Dermis lymphatic vessel endothelial cell (primary cell): ENCODE data around the gene PUM1. TPM values are rescaled to one million over a fixed set of nuclear protein-coding genes. Genes with fewer than 3 reads are reported as not detected.

Experiments used
- total RNA-seq: library from RNA; depleted of rRNA; stranded (reverse); fragments of >200 nt; gene quantifications from 2 replicates; pipeline ENCODE4 v1.2.1, GENCODE V29; 2014

The PUM1 gene, protein sequence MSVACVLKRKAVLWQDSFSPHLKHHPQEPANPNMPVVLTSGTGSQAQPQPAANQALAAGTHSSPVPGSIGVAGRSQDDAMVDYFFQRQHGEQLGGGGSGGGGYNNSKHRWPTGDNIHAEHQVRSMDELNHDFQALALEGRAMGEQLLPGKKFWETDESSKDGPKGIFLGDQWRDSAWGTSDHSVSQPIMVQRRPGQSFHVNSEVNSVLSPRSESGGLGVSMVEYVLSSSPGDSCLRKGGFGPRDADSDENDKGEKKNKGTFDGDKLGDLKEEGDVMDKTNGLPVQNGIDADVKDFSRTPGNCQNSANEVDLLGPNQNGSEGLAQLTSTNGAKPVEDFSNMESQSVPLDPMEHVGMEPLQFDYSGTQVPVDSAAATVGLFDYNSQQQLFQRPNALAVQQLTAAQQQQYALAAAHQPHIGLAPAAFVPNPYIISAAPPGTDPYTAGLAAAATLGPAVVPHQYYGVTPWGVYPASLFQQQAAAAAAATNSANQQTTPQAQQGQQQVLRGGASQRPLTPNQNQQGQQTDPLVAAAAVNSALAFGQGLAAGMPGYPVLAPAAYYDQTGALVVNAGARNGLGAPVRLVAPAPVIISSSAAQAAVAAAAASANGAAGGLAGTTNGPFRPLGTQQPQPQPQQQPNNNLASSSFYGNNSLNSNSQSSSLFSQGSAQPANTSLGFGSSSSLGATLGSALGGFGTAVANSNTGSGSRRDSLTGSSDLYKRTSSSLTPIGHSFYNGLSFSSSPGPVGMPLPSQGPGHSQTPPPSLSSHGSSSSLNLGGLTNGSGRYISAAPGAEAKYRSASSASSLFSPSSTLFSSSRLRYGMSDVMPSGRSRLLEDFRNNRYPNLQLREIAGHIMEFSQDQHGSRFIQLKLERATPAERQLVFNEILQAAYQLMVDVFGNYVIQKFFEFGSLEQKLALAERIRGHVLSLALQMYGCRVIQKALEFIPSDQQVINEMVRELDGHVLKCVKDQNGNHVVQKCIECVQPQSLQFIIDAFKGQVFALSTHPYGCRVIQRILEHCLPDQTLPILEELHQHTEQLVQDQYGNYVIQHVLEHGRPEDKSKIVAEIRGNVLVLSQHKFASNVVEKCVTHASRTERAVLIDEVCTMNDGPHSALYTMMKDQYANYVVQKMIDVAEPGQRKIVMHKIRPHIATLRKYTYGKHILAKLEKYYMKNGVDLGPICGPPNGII
- total RNA-seq: 68.2 and 68.3 TPM in 2 replicates

DNA sequence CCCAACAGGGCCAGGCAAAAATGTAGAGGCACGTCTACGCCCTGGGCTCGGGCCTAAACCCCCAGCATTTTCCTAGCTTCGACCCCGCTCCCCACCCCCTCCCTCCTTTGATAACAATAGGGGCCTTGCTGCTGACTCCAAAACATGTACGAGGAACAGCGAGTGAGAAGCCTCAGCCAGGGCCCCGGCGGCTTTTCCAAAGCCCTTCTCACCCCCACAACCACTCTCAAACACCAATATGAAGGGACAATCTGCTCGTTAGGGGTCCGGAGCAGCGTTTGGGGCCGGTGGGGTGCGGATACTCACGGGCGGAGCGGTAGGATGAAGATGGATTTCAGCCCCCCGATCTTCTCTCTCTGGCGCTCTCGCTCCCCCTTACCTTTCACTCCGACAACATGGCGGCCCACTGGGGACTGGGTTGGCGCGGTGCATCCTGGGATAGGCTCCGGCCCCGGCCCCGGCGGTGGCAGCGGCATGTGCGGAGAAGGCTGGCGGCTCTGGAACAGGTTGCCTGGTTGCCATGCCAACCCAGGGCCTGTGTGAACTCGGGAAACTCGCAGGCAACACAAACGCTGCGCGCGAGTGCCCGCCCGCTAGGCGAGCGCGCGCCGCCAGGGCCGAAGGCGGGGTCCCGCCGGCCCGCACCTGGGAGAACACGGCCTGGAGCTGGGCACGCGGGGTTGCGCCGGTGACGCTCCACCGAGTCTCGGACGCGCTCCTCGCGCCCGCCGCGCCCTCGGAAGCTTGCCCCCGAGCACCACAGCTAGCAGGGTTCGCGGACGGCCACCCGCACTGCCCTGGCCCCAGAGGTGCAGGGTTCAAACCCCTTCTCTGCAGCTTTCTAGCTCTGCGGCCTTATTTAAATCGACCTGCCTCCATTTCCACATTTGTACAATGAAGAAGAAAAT lies at the start of gene PUM1:
Gene PUM1 (minus strand): TSS at position 408 of the 908 bp plus-strand sequence. CDS start 6,151 bp downstream, outside the sequence.

DNA sequence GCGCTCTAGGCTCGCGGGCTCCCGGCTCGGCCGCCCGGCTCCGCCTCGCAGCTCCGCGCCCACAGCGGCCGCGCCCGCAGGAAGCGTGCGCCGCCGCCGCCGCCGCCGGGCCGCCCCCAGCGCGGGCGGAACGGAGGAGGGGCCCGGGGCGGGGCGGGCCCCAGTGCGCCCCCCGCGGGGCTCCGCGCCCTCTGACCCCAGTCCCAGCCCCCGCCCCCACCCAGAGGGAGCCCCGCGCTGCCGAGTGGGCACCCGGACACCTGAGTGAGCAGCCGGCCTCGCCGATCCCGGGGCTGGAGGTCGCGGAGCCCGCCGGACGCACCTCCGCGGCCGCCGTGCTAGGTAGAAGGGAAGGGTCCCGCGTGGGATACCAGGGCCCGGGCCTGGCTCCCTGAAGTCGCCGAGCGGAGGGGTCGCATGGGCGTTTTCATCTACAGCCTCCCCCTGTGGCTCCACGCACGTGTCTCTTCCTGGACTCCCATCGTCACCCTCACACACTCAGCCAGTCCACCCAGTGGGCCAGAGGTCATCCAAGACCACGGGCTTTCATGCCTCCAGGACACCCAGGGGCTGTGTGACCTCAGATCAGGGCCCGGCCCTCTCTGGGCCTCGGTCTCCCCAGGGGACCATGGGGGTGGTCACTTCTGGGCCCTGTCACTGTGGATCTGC lies 156.7 kb downstream of the PUM1 start, which contains the start of gene SDC3:
Gene SDC3 (minus strand): TSS at position 63 of the 669 bp plus-strand sequence. CDS start 172 bp downstream, outside the sequence.

Other genes starting within 250 kb of the PUM1 start
- 43.4 and 47.8 TPM in 2 replicates for gene SDC3, start 157.0 kb downstream of the PUM1 start, total RNA-seq
- 0.11 and 0.17 TPM in 2 replicates for gene NKAIN1, start 174.2 kb upstream of the PUM1 start, total RNA-seq
- gene SNRNP40, start 231.1 kb upstream of the PUM1 start, total RNA-seq: 95.3 and 133 TPM in 2 replicates
- gene ZCCHC17, start 231.3 kb upstream of the PUM1 start, total RNA-seq: 22.9 and 28.2 TPM in 2 replicates